ENCODE data around the gene MYCBPAP.

- TF ChIP-seq CTCF (conservative IDR thresholded peaks at IDR 0.05; ENCODE audit: low read depth, low read length) (no peak), EZH2 (IDR thresholded peaks at IDR 0.05; ENCODE audit: low read length, unreplicated experiment) (no peak)
Observed at GRCh38 chr17:50517011-50517410, 8.8 kb downstream of the MYCBPAP start.

All from PC-3 (cell line).